Mammary epithelial cell (primary cell): ENCODE results near the gene CFAP65.

Experiments
- CTCF ChIP-seq, 2 donors: IDR thresholded peaks in 1 of 2; conservative IDR thresholded peaks in 1 of 2; 2 replicates each; pipeline ENCODE4 v1.5.1; 2011 to 2012; ENCODE audit warnings: inconsistent platforms in 2 of 2, low read length in 2 of 2, mild to moderate bottlenecking in 2 of 2, control low read depth in 1 of 2, low read depth in 1 of 2; ENCODE audit not compliant: insufficient read depth in 1 of 2; ENCODE audit errors: extremely low read depth in 1 of 2
- EZH2 ChIP-seq: IDR thresholded peaks from 2 replicates; pipeline ENCODE4 v1.6.1; 2012; ENCODE audit warnings: low read length, inconsistent platforms, borderline replicate concordance

- no peak for TF ChIP-seq CTCF (conservative IDR thresholded peaks at IDR 0.05 in 1 of 2, IDR thresholded peaks at IDR 0.05 in 1 of 2; ENCODE audit: extremely low read depth in 1 of 2, insufficient read depth in 1 of 2, low read depth in 1 of 2, low read length in 2 of 2)
- TF ChIP-seq EZH2, result no peak
Observed at GRCh38 chr2:219056176-219056895, 15.0 kb upstream of the CFAP65 start.
